ENCODE measurements around the gene RPTOR. TPM values are rescaled to one million over a fixed set of nuclear protein-coding genes. Genes with fewer than 3 reads are reported as not detected.
A peak's percentile ranks its signal among the peaks of the same experiment; 100 is the strongest.

The RPTOR gene
- total RNA-seq, 1 donor from 2014 or later = 32.0 TPM

- Mint-ChIP-seq H3K36me3 (ENCODE audit: low read depth, unreplicated experiment) (peaks cover 15% of the 10 kb centered on the region), H3K4me3 (ENCODE audit: unreplicated experiment) (peak overlapping the region; percentile 9), H3K27ac (ENCODE audit: unreplicated experiment) (peak overlapping the region; percentile 97), H3K27me3 (ENCODE audit: low read depth, unreplicated experiment) (no peaks in the 10 kb centered on the region), H3K9me3 (ENCODE audit: unreplicated experiment) (no peaks in the 10 kb centered on the region), H3K4me1 (ENCODE audit: low read depth, unreplicated experiment) (peaks cover 36% of the 10 kb centered on the region)
- Histone ChIP-seq H3K4me3 (ENCODE audit: insufficient read depth, low read depth, low read length) (peak overlapping the region; percentile 28), H3K79me2 (ENCODE audit: insufficient read depth, low read length) (no peaks in the 10 kb centered on the region), H3K9ac (ENCODE audit: low read length) (peak overlapping the region; percentile 85), H3K27me3 (ENCODE audit: insufficient read depth, low read length) (no peaks in the 10 kb centered on the region), H3K27ac (ENCODE audit: low read depth, low read length) (peak overlapping the region; percentile 96), H3K9me3 (ENCODE audit: insufficient read depth, low read depth, low read length) (no peaks in the 10 kb centered on the region), H3K36me3 (ENCODE audit: insufficient read depth, low read length) (peaks cover 4% of the 10 kb centered on the region), H3K4me1 (ENCODE audit: insufficient read depth, low read length) (peaks cover 35% of the 10 kb centered on the region), H3K4me2 (ENCODE audit: low read length) (peak overlapping the region; percentile 80), H2AFZ (ENCODE audit: low read depth, low read length) (no peak overlapping the region), H4K20me1 (ENCODE audit: insufficient read depth, low read length) (peaks cover 3% of the 10 kb centered on the region)
- FAIRE-seq (no peak), DNase-seq (ENCODE audit: low read depth) (peak; percentile 99)
- TF ChIP-seq EZH2 (IDR thresholded peaks at IDR 0.05; ENCODE audit: insufficient read depth, low read length) (no peak), CTCF (IDR thresholded peaks at IDR 0.05; ENCODE audit: insufficient read depth, low read depth, low read length) (no peak)
Observed at GRCh38 chr17:80892019-80892855, 347.6 kb downstream of the RPTOR start.

- H3K27ac Mint-ChIP-seq (ENCODE audit: unreplicated experiment) = peak overlapping the region; percentile 81
- Histone ChIP-seq H3K36me3 (ENCODE audit: insufficient read depth, low read length) (peaks cover 4% of the 10 kb centered on the region), H3K9ac (ENCODE audit: low read length) (peak overlapping the region; percentile 85), H2AFZ (ENCODE audit: low read depth, low read length) (no peak overlapping the region), H3K4me1 (ENCODE audit: insufficient read depth, low read length) (peaks cover 35% of the 10 kb centered on the region), H3K9me3 (ENCODE audit: insufficient read depth, low read depth, low read length) (no peaks in the 10 kb centered on the region), H3K27me3 (ENCODE audit: insufficient read depth, low read length) (no peaks in the 10 kb centered on the region), H3K27ac (ENCODE audit: low read depth, low read length) (peak overlapping the region; percentile 96), H4K20me1 (ENCODE audit: insufficient read depth, low read length) (peaks cover 3% of the 10 kb centered on the region), H3K4me3 (ENCODE audit: insufficient read depth, low read depth, low read length) (peak overlapping the region; percentile 26), H3K79me2 (ENCODE audit: insufficient read depth, low read length) (no peaks in the 10 kb centered on the region), H3K4me2 (ENCODE audit: low read length) (peak overlapping the region; percentile 80)
- H3K27me3 Mint-ChIP-seq (ENCODE audit: low read depth, unreplicated experiment) = no peaks in the 10 kb centered on the region
- FAIRE-seq (peak; percentile 73), DNase-seq (ENCODE audit: low read depth) (peak; percentile 94)
- H3K4me1 Mint-ChIP-seq (ENCODE audit: low read depth, unreplicated experiment) = peaks cover 36% of the 10 kb centered on the region
- H3K9me3 Mint-ChIP-seq (ENCODE audit: unreplicated experiment) = no peaks in the 10 kb centered on the region
- H3K36me3 Mint-ChIP-seq (ENCODE audit: low read depth, unreplicated experiment) = peaks cover 15% of the 10 kb centered on the region
- TF ChIP-seq EZH2 (IDR thresholded peaks at IDR 0.05; ENCODE audit: insufficient read depth, low read length) = no peak
- no peak for TF ChIP-seq CTCF (IDR thresholded peaks at IDR 0.05; ENCODE audit: insufficient read depth, low read depth, low read length)
- H3K4me3 Mint-ChIP-seq (ENCODE audit: unreplicated experiment) = no peak overlapping the region
Observed at GRCh38 chr17:80892900-80893603, 348.4 kb downstream of the RPTOR start.
